PFSK-1 (cell line): Measurements from ENCODE around the gene AUTS2.

Source experiments
- FOXP2 ChIP-seq: optimal IDR thresholded peaks from 2 replicates; pipeline ENCODE3; 2011; ENCODE audit warnings: borderline replicate concordance, control low read depth, inconsistent platforms; ENCODE audit not compliant: insufficient read depth; ENCODE audit errors: extremely low read length, extremely low read depth
- POLR2AphosphoS5 ChIP-seq: IDR thresholded peaks from 2 replicates; pipeline ENCODE4 v1.6.1; 2012; ENCODE audit warnings: low read depth, mild to moderate bottlenecking, control low read depth, low read length, moderate library complexity
- REST ChIP-seq, 2 experiments: IDR thresholded peaks; 2 replicates each; pipeline versions ENCODE4 v1.6.1 to v1.8.0; 2011 to 2012; ENCODE audit warnings: low read depth in 2 of 2, low read length in 2 of 2, control low read depth in 1 of 2, inconsistent platforms in 1 of 2, mild to moderate bottlenecking in 1 of 2, moderate library complexity in 1 of 2; ENCODE audit not compliant: insufficient read depth in 1 of 2
- SIN3A ChIP-seq: IDR thresholded peaks from 2 replicates; pipeline ENCODE4 v1.6.1; 2012; ENCODE audit warnings: mild to moderate bottlenecking, low read length, moderate library complexity, borderline replicate concordance; ENCODE audit not compliant: insufficient read depth
- TAF1 ChIP-seq: IDR thresholded peaks from 2 replicates; pipeline ENCODE4 v1.6.1; 2012; ENCODE audit warnings: low read length, control low read depth, borderline replicate concordance; ENCODE audit not compliant: insufficient read depth

- TF ChIP-seq TAF1 (no peak), REST (IDR thresholded peaks at IDR 0.05; ENCODE audit: insufficient read depth in 1 of 2, low read depth in 2 of 2, low read length in 2 of 2) (no peak), POLR2AphosphoS5 (no peak), SIN3A (no peak), FOXP2 (no peak)
These were observed 13.1 kb upstream of the AUTS2 start for GRCh38 chr7:69585169-69585568.
